GM10266 (cell line): ENCODE data around the gene INPP5E.

Experiments used
- DNase-seq: peaks from one replicate; pipeline ENCODE4 v3.0.0; 2012; ENCODE audit errors: extremely low spot score
- TF ChIP-seq, protein P1 (sequence below): IDR thresholded peaks from 2 replicates; pipeline ENCODE4 v1.5.1; 2012; ENCODE audit warnings: mild to moderate bottlenecking, low read depth; ENCODE audit not compliant: control insufficient read depth, insufficient read depth; ENCODE audit errors: missing control alignments

Gene INPP5E

GRCh38 chr9:136485049-136486045, 45.7 kb upstream of the INPP5E start:
- TF ChIP-seq, protein P1, sequence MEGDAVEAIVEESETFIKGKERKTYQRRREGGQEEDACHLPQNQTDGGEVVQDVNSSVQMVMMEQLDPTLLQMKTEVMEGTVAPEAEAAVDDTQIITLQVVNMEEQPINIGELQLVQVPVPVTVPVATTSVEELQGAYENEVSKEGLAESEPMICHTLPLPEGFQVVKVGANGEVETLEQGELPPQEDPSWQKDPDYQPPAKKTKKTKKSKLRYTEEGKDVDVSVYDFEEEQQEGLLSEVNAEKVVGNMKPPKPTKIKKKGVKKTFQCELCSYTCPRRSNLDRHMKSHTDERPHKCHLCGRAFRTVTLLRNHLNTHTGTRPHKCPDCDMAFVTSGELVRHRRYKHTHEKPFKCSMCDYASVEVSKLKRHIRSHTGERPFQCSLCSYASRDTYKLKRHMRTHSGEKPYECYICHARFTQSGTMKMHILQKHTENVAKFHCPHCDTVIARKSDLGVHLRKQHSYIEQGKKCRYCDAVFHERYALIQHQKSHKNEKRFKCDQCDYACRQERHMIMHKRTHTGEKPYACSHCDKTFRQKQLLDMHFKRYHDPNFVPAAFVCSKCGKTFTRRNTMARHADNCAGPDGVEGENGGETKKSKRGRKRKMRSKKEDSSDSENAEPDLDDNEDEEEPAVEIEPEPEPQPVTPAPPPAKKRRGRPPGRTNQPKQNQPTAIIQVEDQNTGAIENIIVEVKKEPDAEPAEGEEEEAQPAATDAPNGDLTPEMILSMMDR = peak; percentile 88
- peak; percentile 82 for DNase-seq

DNA sequence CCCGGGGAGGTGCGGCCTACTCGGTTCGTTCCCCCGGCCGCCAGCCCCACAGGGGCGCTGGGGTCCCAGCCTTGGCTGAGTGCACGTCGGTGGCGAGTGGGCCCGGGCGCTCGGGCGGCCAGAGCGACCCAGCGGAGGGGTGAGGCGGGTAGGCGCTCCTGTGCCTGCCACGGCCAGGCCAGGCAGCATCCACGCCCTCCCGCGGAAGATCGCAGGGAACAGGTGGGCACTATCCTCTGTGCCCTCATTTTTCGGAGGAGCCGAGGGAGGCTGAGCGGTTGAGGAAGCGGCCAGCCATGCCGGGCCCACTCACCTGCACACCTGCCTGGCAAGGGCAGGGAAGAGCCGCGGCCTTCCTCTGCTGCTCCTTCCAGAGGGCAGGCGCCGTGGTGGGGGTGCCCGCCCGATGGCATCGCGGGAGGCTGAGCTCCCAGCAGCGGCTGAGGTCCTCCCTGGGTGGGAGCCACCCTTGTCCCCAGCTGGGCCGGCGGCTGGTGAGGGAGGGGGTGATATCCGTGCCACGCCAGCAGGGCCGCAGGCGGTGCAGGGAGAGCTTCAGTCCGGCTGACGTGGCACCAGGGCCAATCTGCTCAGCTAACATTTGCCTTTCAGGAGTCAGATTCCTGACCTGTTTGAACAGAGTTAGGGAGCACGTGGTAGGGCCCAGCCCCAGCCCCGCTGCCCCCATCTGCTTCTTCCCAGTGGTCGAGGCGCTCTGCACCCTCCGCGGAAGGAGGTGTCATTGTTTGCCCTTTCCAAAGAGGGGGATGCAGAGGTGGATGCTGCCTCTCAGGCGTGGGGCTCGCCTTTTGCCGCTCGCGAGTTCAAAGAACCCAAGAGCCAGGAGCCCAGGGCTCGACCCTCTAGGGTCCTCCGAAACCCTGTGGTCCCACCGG, 44.8 kb upstream of the INPP5E start:
- TF ChIP-seq, protein P1 = peak; percentile 15
- DNase-seq = no peak

- TF ChIP-seq, protein P1 = no peak
- peak; percentile 99 for DNase-seq
Measured at GRCh38 chr9:136483589-136484152, 44.0 kb upstream of the INPP5E start.

DNA sequence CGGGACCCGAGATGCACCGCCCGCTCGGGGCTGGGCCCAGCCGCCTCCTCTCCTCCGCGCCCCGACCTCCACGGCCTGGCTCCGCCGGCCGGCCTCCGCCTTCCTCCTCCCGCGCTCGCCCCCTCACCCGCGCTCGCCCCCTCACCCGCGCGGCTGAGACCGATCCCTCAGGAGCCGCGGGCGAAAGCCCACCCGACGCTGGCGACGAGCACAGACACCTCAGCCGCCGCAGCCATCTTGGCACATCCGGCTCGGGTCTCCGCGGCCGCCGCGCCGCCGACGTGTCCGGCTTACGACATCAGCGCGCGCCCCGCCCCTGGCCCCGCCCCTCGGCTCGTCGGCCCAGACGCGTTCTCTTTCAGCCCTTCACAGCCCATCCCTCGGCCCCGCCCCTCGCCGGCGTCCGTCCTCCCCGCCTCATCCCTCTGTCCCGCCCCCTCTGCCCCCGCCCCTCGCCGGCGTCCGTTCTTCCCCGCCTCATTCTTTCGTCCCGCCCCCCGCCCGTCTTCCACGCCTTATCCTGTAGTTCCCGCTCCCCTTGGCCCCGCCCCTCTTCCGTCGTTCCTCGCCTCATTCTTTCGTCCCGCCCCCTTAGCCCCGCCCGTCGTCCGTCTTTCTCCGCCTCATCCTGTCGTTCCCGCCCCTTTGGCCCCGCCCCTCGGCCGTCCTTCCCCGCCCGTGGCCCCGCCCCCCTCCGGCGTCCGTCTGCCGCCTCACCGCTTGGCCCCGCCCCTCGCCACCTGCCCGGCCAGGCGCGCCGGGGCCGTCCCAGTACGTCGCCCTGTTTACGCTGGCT, 43.3 kb upstream of the INPP5E start, which contains the start of gene SEC16A:
SEC16A (minus strand) TSS at position 248 of the 796 bp plus-strand sequence. CDS start 5,425 bp downstream, outside the sequence.
- TF ChIP-seq, protein P1 = no peak

GRCh38 chr9:136482046-136482792, 42.6 kb upstream of the INPP5E start:
- no peak for DNase-seq
- TF ChIP-seq, protein P1 = no peak

More for the DNA sequence above, 43.3 kb upstream of the INPP5E start, which contains the start of gene SEC16A:
- peak; percentile 99 for DNase-seq

DNA sequence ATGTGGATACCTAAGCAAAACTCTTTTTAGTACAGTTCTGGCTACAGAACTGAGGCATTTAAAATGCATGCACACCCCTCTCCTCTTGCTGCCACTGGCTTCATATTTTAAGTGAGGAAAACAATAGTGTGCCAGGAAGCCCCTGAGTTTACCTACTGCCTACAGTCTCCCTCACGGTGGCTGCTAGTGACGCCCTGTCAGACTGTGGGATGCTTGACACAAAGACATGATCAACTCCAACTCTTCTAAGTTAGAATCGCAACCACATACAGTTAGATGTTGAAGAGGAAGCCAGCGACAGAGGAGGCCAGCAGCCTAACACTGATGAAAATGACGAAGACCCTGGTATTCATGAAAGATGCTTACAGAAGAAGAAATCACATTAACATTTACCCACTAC, 41.9 kb upstream of the INPP5E start:
- DNase-seq = no peak
- TF ChIP-seq, protein P1 = no peak
